GM19193 (cell line): ENCODE measurements around the gene ADRA2C.

Source experiments
- POLR2A ChIP-seq: IDR thresholded peaks from 4 replicates; pipeline ENCODE4 v1.6.1; 2011; ENCODE audit not compliant: insufficient read depth, insufficient read length; ENCODE audit errors: extremely low read depth

Gene ADRA2C

DNA sequence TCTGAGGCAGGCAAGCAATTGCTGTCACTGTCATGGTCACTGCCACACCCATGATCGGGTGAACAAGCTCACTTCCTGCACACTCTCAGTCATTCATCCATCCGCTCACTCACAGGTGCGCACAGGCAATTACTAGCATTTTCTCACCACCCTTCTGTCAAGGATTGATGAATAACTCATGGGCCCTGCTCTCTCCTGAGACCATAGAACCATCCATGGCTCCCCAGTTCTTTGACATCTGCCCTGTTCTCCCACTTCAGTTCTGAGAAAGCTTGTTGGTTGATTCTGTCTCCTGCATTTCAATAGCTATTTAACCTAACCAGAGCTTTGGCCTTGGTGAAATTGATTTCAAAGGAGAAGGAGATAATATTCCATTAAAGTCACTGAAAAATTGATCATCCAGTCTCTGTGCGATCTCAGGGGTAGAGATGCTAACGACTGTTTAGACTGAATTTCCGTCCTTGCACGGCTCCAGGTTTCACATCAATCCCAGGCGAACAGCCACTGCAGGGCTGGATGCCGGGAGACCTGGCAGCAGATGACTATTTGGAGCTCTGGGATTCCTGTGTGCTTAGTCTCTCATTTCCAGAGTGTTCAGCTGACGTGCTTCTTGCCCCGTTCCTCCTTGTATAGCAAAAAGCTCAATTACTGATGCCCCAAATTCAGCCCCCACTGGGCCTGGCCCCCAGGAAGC is 36.9 kb upstream of the ADRA2C start:
- TF ChIP-seq POLR2A, result no peak

DNA sequence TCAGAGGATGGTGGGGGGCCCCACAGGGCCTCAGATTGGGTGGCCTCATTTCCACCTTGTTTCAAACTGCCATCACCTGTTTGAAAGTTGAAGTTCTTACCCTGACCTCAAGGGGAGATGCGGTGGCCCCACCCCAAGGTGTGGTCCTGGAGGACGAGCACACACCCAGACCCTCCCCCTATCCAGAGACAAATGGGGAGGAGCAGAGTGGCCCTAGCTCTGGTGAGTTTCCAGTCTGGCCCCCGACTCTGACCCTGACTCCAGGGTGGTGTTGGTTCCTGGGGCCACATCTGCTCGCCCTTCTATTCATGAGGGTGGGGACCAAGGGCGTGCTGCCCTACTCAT is 36.3 kb upstream of the ADRA2C start:
- no peak for TF ChIP-seq POLR2A

DNA sequence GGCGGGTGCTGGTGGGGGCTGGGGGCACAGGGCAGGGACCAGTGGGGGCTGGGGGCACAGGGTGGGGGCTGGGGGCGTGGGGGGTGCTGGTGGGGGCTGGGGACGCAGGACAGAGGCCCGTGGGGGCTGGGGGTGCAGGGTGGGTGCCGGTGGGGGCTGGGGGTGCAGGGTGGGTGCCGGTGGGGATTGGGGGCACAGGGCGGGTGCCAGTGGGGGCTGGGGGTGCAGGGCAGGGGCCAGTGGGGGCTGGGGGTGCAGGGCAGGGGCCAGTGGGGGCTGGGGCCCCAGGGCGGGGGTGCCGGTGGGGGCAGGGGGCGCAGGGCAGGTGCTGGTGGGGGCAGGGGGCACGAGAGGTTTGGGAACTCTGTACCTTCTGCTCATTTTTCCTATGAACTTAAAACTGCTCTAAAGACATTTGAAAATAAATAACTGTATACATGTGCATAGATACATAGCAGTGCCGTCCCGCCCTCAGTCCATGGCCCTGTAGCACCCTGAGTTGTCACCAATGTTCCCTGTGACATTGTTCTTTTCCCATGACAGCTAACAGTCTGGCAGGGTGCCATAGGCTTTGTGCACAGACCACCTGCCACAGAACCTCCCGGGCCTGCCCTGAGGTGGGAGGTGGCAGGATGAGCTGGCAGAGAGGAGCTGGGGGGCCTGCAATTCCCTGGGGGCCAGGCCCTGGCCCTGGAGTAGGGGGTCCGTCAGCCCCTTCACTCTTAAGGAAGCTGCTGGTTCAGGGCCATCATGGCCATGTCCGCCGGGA is 35.6 kb upstream of the ADRA2C start:
- no peak for TF ChIP-seq POLR2A

DNA sequence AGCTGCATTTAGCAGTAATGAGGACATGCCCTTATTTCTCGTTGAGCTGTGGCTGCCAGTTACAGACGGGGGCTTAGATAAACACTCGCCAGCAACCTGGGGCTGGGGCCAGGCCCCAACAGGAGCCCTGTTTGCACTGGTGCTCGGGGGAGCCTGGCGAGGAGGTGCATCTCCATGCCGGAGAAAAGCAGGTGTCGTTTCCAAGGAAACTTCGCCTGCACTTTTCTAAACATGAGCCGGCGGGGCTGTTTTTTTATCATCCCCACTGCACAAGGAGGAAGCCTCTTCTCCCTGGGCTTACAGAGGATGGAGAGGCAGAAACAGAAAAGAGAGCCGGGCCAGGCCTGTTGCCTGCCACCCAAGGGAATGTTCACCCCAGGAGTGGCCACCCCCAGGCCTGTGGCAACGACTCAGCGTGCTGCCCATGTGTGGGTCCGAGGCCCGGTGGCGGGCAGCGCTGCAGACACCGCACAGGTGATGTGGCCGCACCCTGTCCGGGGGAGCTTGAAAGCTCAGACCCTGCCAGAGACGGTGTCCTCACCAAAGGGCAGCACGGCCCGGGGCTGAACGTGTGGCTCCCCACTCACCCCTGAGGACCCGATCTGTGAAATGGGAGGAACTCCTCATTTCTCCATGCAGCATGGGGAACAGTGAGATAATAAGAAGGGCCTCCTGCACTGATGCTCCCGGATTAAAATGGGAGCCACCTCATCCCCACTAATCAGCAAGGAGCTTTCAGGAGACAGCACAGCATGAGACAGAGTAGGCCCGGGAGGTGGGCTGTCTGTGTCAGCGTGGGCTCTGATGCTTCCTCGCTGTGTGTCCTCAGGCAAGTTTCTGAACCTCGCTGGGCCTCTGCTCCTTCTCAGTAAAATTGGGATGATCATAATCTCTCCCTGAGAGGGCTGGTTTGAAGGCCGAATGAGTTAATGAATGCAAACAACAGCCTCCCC is 33.8 kb upstream of the ADRA2C start:
- no peak for TF ChIP-seq POLR2A

DNA sequence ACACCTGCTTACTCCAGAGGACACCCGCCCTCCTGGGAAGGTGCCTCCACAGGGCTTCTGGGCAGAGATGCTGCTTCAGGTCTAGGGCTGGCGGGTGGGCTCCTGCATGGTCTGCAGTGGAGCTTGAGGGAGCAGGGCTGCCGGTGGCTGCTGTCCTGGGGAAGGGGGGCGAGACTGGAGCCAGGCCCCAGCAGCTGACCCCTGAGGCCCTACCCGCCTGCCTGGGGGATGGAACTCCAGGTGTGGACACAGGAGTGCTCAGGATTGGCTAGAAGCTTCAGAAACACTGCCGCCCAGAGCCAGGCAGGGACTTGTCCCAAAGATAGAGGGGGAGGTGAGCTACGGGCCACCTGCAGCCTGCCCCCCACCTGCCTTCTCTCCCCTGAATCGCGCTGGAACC is 33.0 kb upstream of the ADRA2C start:
- no peak for TF ChIP-seq POLR2A

DNA sequence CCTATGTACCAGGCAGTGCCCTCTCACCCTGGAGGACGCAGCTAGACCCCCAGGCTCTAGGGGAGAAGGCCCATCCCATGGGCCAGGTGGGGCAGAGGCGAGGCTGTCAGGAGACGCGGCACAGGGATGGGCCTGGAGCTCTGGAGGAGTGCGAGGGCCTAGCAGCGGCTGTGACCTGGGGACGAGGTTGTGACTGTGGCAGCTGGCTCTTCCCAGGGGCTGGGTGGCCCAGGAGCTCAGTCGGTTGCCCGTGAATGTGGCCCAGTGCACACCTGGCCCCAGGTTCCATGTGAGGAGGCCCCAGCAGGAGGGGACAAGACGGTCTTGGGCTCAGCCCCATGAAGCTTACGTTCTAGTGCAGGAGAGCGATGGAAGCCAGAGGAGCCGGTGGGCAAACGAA is 31.0 kb upstream of the ADRA2C start:
- TF ChIP-seq POLR2A, result no peak

DNA sequence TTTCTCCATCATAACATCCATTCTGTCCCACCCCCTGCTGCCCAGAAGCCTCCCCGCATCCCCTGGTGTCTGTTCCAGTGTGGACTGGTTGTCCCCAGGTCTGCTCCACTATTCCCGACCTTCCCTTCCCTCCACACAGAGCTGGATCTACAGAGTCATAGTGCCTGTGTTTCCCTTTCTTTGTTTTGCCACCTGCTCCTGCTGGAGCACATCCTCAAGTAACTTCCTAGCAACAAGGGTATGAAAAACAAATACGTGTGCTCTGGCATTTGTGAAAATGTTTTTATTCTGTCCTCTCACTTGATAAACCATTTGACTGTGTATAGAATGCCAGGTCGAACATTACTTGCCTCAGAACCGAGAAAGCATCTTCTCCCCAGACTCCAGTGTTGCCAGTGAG is 29.9 kb upstream of the ADRA2C start:
- TF ChIP-seq POLR2A, result no peak

DNA sequence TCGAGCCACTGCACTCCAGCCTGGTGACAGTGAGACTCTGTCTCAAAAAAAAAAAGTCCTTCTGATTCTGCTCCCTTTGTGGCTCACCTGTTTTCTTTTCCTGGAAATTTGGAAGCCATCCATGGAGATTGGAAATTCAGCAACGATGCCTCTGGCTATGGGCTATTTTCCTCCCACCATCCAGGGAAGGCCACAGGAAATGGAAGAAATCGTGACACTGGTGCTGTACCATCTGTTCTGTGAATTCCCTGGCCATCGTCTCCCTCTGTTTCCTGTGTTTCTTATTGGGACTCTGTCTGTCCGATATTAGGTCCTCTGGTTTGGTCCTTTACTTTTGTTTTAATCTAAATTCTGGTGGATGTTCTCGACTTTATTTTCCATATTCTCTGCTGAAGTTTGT is 29.4 kb upstream of the ADRA2C start:
- TF ChIP-seq POLR2A, result no peak

DNA sequence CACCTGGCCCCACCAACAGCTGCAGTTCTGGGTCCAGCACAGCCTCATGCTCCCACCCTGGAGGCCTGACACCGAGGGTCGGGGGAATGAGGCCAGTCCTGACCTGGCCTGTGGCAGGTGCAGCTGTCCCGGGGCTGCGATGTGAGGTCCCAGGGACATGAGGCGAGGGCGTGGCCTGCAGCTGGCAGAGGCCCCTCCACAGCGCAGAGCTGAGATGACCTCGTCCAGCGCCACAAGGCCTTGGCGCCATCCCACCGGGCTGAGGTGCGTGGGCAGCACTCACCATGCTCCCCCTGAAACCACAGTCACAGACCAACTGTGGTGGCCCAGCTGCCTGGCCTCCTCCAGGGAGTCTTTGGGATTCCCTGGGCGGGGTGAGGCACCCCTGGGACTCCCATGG is 26.6 kb upstream of the ADRA2C start:
- TF ChIP-seq POLR2A, result no peak

DNA sequence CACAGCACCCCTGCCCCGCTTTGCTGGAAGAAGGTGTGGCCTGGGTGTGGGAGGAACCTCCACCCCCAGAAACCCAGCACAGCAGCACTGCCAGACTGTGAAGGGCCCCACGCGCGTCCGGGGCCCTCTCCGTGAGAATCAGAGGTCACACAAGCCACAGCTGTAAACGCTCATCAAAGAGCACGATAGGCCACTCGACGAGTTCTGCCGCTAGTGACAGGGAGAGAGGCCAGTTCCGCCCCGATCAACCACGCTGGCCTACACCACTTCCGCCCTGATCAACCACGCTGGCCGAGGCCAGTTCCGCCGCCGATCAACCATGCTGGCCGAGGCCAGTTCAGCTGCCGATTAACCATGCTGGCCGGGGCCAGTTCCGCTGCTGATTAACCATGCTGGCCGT is 25.9 kb upstream of the ADRA2C start:
- no peak for TF ChIP-seq POLR2A

DNA sequence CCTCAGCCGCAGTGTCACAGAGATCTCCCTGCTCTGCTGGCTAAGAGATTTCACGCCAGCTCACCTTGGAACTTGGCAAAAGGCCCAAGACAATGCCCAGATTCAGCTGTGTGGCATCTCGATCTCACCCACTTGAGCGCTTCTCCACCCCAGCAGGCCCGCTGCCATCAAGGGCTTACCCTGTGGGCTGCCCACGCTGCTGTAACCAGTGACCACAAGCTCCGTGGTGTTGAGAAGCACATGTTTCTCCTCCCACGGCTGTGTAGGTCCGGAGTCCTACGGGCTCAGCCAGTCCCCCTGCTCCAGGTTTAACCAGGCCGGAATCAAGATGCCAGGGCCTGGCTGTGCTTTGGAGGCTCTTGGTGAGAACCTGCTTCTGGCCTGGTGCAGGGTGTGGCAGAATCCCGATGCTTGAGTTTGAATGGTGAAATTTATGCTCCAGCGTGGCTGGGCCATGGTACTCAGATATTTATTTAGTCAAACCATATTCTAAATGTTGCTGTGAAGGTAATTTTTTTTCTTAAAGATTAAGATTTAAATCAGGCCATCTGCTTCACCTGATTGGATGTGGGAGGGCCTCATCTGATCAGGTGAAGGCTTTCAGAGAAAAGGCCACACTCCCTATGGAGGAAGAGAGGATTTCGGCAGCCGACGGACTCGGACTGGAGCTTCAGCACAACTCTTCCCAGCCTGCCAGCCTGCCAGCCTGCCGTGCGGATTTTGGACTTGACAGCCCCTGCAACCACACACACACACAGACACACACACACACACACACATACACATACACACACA is 24.8 kb upstream of the ADRA2C start:
- TF ChIP-seq POLR2A, result no peak

DNA sequence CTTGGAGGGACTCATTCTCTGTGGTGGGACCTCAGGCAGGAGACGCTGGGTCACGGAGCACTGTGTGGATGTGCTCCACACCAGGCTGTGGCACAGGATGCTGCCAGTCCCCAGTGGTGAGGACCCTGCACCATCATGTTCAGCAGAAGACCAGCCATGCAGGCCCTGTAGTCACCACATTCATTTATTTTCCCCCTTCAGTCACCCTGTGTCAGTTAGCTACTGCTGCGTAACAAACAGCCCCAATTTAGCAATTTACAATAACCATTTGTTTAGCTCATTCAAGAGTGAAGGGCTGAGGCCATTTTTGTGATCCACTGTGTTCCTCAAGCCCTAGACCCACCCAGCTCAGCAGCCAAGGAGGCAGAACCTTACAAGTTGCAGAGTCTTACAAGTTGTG is 23.6 kb upstream of the ADRA2C start:
- TF ChIP-seq POLR2A, result no peak

DNA sequence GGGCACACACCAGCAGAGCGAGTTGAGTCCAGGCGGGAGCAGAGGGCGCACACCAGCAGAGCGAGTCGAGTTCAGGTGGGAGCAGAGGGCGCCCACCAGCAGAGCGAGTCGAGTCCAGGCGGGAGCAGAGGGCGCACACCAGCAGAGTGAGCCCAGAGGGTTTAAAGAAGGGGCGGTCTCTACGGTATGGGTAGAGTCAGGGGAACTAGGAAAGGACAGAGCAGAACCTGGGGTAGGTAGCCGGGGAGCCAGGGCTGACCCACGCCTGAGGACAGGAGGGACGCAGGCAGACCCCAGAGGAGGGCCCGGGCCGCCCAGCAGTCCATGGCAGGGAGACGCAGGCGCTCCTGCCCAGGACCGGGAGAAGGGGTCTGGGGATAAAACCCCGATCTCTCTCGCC is 22.0 kb upstream of the ADRA2C start:
- no peak for TF ChIP-seq POLR2A

DNA sequence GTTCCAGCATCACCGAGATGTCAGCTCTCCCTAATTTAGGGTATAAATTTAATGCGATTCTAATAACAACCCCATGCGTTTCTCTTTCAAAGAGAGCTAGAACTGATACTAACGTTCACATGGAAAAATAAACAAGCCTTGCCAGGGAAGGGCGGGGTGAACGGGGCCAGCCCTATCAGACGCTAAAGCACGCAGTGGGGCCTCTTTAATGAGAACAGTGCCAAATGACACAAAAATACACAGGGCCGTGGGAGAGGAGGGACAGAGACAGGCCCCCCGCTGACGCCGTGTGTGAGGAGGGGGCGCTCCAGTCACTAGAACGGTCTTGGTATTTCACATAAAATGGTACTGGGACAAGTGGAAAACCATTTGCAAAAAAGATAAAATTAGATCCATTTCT is 21.3 kb upstream of the ADRA2C start:
- TF ChIP-seq POLR2A, result no peak

DNA sequence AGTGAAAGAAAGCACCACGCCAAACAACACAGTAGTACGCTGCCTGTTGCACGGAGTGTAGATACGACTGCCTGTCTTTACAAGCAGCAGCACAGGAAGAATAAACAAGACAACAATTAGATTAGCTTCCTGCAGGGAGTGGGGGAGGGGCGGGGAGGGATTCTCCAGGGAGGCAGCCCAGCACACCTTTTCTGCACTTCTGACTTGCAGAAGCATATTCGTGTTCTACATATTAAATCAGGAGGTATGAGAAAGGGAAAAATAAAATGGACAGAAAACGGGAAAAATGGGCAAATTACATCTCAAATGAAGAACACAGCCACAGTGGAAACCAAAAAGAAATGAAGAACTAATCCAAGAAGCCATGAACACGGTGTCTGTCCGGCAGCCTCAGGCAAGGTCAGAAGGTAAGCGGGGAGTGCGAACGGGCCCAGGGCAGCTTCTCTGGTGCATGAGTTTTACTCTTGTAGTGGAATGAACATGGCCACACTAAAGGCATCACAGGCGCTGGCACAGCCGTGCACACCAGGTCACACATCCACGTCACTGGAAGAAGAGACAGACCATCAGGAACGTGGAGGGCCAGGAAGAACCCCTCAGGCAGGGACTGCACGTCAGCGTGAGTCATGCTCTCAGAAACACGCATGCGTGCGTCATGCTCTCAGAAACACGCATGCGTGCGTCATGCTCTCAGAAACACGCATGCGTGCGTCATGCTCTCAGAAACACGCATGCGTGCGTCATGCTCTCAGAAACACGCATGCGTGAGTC is 20.1 kb upstream of the ADRA2C start:
- no peak for TF ChIP-seq POLR2A
